ENCODE measurements around the gene GAPVD1.
"Not testable (repeated sequence)": the region's sequence is repeated elsewhere in the genome, so short reads cannot be mapped to it uniquely, and the experiment has no call there.

GAPVD1 gene

DNA sequence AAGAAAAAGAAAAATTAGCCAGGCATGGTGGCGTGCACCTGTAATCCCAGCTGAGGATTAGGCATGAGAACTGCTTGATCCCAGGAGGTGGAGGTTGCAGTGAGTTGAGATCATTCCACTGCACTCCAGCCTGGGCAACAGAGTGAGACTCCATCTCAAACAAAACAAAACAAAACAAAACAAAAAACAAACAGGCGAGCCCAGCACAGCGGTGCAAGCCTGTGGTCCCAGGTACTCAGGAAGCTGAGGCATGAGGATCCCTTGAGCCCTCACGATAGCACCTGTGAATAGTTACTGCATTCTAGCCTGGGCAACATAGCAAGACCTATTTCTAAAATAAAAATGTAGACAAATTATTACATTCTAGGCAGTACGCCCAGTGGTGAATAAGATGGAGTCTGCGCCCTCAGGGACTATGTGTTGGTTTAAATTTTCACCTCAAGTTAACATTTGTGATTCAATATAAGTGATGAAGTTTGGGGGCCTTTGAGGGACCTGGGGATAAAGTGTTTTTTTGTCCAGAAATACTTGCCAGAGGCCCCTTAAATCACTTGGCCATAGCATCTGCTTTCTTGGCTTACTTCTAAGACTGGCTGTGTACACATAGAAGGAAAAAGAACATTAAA is 3.4 kb upstream of the GAPVD1 start:
- no peak for DNase-seq

- DNase-seq: no peak
Observed at GRCh38 chr9:125258832-125259534, 2.6 kb upstream of the GAPVD1 start.

DNA sequence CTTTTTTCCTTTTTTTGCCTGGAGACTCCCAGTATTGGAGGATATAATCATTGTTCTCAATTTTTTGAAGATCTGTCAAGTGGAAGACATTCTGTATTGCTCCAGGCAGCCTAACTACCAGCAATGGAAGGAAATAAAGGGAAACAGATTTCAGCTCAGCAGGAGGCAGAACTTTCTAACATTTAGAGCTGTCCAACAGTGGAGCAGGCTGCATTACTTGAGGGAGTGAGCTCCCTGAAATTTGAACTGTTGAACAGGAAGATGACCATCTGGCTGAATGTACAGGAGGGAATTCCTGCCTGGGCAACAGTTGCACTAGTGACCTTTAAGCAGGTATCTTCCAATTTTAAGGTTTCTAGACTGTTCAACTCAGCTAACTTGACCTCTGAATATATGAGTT is 1.1 kb upstream of the GAPVD1 start:
- DNase-seq: no peak

DNA sequence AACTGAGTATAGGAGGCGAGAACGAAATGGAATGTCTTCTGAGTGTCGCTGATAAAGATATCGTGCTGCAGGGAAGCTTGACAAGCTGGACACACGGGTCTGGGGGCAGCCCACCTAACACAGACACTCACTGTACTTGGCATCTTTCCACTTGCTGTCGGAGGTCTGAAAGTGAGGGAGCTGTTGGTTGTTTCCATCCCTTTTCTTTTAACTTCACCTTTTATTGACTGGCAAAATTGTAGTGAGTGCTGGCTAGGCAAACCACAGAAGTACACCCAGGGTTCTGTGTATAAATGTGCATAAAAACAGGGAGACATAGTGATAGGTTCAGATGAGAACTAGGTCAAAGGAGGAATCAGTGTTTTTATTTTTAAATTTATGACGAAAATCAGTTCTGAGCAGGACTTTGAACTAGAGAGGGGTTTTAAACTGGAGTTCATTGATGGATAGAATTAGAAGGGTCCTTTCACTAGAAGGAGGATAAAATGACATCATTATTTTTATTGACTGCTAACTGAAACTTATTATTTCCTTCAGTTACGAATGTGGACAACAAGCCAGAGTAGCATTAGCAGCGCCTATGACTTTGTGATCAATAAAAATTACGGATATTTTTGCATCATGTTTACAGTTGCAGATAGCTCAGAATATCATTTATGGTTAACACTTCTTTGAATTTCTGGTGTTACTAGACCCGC is 817 bp downstream of the GAPVD1 start:
- DNase-seq: peak in 1 of 2 donors; percentile 33

- peak; percentile 2 to 47 for DNase-seq
Observed at GRCh38 chr9:125264068-125264467, 2.4 kb downstream of the GAPVD1 start.

DNA sequence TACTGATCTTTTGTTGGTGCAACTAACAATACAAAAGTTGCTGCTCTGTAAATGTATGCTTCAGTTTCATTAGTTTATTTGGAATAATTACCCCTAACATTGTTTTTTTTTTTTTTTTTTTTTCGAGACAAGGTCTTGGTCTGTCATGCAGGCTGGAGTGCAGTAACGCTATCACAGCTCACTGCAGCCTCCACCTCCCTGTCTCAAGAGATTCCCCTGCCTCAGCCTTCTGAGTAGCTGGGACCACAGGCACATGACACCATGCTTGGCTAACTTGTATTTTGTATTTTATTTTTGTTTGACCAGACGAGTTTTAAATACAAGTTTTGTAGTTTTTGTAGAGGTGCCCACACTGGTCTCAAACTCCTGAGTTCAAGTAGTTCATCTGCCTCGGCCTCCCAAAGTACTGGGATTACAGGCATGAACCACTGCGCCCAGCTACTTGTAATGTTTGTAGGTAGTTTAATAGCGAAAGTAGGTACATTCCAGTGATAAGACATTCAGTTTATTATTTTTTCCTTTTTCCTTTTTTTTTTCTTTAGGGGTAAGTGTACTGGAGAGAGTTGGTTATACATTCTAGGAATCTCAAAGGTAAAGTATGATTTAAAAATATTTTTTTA is 6.9 kb downstream of the GAPVD1 start:
- no peak for DNase-seq

- no peak for DNase-seq
Observed at GRCh38 chr9:125269014-125269397, 7.4 kb downstream of the GAPVD1 start.

- no peak for DNase-seq
Observed at GRCh38 chr9:125271081-125271480, 9.5 kb downstream of the GAPVD1 start.

DNA sequence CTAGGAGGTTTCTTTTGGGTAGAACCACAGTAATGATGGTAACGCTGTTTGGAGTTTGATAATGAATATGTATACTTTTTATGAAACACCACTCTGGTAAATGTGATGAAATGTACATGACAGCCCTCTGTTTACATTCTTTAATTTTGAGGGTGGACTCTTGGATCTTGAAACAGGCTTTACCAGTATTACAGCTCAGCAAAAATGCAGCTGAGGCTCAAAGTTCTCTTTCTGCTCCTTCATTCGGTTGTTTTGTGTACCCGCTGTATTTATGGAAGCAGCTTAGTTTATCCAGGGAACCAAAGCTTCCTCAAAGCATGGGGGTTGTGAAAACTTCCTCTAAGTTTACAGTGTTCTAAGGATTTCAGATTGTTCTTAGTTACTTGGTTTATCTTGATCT is 11.1 kb downstream of the GAPVD1 start:
- no peak for DNase-seq

GRCh38 chr9:125276771-125277170 is 15.1 kb downstream of the GAPVD1 start:
- DNase-seq: no peak

DNA sequence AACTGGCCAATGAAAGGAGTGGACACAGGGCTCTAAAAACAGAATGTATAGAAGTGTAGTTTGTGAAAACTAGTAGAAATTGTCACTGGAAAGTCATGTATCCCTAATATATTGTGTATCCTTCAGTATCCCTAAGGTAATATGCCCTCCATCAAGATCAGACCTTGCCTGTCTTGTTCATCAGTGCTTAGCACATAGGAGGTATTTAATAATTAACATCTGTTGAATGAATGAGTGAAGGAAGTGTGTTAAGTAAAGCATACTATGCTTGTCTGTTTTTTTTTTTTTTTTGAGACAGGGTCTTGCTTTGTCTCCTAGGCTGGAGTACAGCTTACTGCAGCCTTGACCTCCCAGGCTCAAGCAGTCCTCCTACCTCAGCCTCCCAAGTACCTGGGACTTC is 15.8 kb downstream of the GAPVD1 start:
- DNase-seq: no peak

DNA sequence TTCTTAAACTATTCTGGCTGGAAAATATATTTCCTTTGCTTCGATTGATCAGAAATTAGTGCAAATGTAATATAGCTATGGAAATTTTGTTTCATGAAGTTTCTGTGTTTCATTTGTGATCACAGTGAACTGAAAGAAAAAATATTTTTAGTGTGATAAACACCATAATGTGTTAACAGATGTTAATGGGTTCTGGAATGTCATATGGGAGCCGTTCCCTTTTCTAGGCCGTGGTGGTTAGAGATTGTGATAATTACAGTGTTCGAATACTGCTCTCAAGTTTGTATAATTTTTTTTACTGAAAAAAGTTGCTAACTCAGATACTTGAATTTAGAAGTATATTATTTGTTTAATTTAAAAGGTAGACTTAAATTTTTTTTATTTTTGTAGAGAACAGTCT is 19.3 kb downstream of the GAPVD1 start:
- DNase-seq: no peak

- no peak for DNase-seq
Observed at GRCh38 chr9:125284855-125285254, 23.2 kb downstream of the GAPVD1 start.

DNA sequence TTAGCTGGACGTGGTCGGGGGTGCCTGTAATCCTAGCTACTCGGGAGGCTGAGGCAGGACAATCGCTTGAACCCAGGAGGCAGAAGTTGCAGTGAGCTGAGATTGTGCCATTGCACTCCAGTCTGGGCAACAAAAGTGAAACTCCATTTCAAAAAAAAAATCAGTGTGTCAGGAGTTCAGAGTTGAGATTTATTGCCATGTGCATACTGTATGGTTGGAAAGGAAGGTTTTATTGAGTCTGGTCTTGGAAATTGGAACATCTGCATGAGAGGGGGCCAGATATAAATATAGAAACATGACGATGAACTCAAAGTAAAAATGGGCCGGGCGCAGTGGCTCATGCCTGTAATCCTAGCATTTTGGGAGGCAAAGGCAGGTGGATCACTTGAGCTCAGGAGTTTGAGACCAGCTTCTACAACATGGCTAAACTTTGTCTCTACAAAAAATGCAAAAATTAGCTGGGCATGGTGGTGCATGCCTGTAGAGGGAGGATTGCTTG is 25.4 kb downstream of the GAPVD1 start:
- not testable (repeated sequence) for DNase-seq

GRCh38 chr9:125293134-125293533 is 31.5 kb downstream of the GAPVD1 start:
- DNase-seq: no peak

GRCh38 chr9:125295657-125296056 is 34.0 kb downstream of the GAPVD1 start:
- DNase-seq: no peak

- no peak for DNase-seq
Observed at GRCh38 chr9:125296843-125297372, 35.3 kb downstream of the GAPVD1 start.

GRCh38 chr9:125297917-125298316 is 36.3 kb downstream of the GAPVD1 start:
- DNase-seq: no peak

DNA sequence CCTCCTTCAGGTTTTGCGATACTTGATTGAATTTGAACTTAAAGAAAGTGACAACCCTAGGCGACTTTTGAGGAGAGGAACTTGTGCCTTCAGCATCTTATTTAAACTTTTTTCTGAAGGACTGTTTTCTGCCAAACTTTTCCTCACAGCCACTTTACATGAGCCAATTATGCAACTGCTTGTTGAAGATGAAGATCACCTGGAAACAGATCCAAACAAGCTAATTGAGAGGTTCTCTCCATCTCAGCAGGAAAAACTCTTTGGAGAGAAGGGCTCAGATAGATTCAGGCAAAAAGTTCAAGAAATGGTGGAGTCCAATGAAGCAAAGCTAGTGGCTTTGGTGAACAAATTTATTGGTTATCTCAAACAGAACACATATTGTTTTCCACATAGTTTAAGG is 40.6 kb downstream of the GAPVD1 start:
- no peak for DNase-seq

GRCh38 chr9:125304273-125304672 is 42.6 kb downstream of the GAPVD1 start:
- no peak for DNase-seq

DNA sequence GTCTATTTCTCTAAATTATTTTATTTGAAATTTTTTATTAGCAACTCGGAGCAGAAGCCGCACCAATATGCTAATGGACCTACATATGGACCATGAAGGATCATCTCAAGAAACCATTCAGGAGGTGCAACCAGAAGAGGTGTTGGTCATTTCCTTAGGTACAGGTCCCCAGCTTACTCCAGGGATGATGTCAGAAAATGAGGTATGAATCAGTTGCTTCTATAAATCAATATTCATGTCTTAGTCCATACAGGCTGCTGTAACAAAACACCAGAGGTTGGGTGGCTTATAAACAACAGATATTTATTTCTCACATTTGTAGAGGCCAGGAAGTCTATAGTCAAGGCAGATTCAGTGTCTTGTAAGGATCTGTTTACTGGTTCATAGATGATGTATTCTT is 50.8 kb downstream of the GAPVD1 start:
- DNase-seq: no peak

GRCh38 chr9:125316359-125316758 is 54.7 kb downstream of the GAPVD1 start:
- DNase-seq: not testable (repeated sequence)

GRCh38 chr9:125317704-125318103 is 56.1 kb downstream of the GAPVD1 start:
- no peak for DNase-seq

Measured in CD4-positive, alpha-beta T cell treated with Interferon alpha-2 for 1 hour (primary cell).